Endothelial cell of umbilical vein (primary cell): ENCODE data around the gene SORCS3. TPM values are rescaled to one million over a fixed set of nuclear protein-coding genes. Genes with fewer than 3 reads are reported as not detected.

Experiments used
- BruUV-seq: library from RNA; stranded (reverse); fragments of 400-500 nt; replicated peaks from 2 replicates; lab custom pipeline; 2021; lab: Mats Ljungman, UMichigan
- CTCF ChIA-PET: fragments of 300-600, 350-600 bp; sonication (Branson Sonifier 250); formaldehyde crosslinking; loops from one replicate; lab custom pipeline; 2021; ENCODE audit warnings: antibody characterized with exemption, inconsistent platforms; lab: Charles Lee
- POLR2A ChIA-PET: fragments of 300-600, 350-600 bp; sonication (Branson Sonifier 250); formaldehyde crosslinking; loops from one replicate; lab custom pipeline; 2021; ENCODE audit warnings: antibody characterized with exemption, inconsistent platforms; lab: Charles Lee
- DNase-seq: peaks from one replicate; pipeline ENCODE4 v3.0.0-alpha.2; 2011; ENCODE audit warnings: low read depth, low spot score
- FAIRE-seq: peaks from 2 replicates; lab custom pipeline; 2011; peaks lifted over from hg19 to GRCh38; lab: Jason Lieb, UNC
- H2AFZ ChIP-seq: 2 replicates; pipeline ENCODE4 v1.6.0; 2012; ENCODE audit warnings: low read depth, low read length, control low read depth, inconsistent platforms
- H3K27ac ChIP-seq: 2 replicates; pipeline ENCODE4 v1.5.1; 2011; ENCODE audit warnings: low read depth, mild to moderate bottlenecking, control low read depth, low read length, moderate library complexity; ENCODE audit not compliant: insufficient read depth
- H3K27me3 ChIP-seq, 2 experiments: 2 replicates each; pipeline versions ENCODE4 v1.6.0 to v1.6.1; 2011; ENCODE audit warnings: low read length in 2 of 2, mixed read lengths in 1 of 2; ENCODE audit not compliant: control insufficient read depth in 2 of 2, insufficient read depth in 2 of 2
- H3K36me3 ChIP-seq, 2 experiments: 2 replicates in 1 of 2; 3 replicates in 1 of 2; pipeline ENCODE4 v1.5.1; 2011; ENCODE audit warnings: low read length in 2 of 2, mild to moderate bottlenecking in 1 of 2, moderate library complexity in 1 of 2; ENCODE audit not compliant: control insufficient read depth in 2 of 2, insufficient read depth in 2 of 2; ENCODE audit errors: extremely low read depth in 1 of 2
- H3K4me1 ChIP-seq: 3 replicates; pipeline ENCODE4 v1.5.1; 2011; ENCODE audit warnings: mild to moderate bottlenecking, low read length; ENCODE audit not compliant: control insufficient read depth, insufficient read depth; ENCODE audit errors: extremely low read depth
- H3K4me2 ChIP-seq: 2 replicates; pipeline ENCODE4 v1.6.1; 2011; ENCODE audit warnings: low read length, control low read depth, mixed read lengths; ENCODE audit not compliant: insufficient read depth
- H3K4me3 ChIP-seq, 3 experiments: fragments of 200-600 bp in 1 of 3; sonication (generic), shearing (Covaris generic) in 1 of 3; replicated peaks in 1 of 3; 2 replicates each; pipeline ENCODE4 v1.5.1; 2011 to 2016; ENCODE audit warnings: control low read depth in 3 of 3, low read length in 3 of 3, mild to moderate bottlenecking in 2 of 3, inconsistent platforms in 1 of 3, low read depth in 1 of 3, moderate library complexity in 1 of 3; ENCODE audit not compliant: insufficient read depth in 1 of 3
- H3K79me2 ChIP-seq: 2 replicates; pipeline ENCODE4 v1.6.0; 2012; ENCODE audit warnings: low read length, inconsistent platforms; ENCODE audit not compliant: control insufficient read depth, insufficient read depth
- H3K9ac ChIP-seq: replicated peaks from 2 replicates; pipeline ENCODE3; 2011; ENCODE audit warnings: low read length, control low read depth; ENCODE audit not compliant: insufficient read depth; ENCODE audit errors: extremely low read depth
- H3K9me1 ChIP-seq: replicated peaks from 3 replicates; pipeline ENCODE4 v1.6.0; 2011; ENCODE audit warnings: mild to moderate bottlenecking, low read length; ENCODE audit not compliant: control insufficient read depth, insufficient read depth; ENCODE audit errors: extremely low read depth
- H3K9me3 ChIP-seq: replicated peaks from 2 replicates; pipeline ENCODE4 v1.5.1; 2012; ENCODE audit warnings: low read length, inconsistent platforms; ENCODE audit not compliant: control insufficient read depth, insufficient read depth
- H4K20me1 ChIP-seq: replicated peaks from 2 replicates; pipeline ENCODE3; 2011; ENCODE audit warnings: mild to moderate bottlenecking, low read length; ENCODE audit not compliant: control insufficient read depth, insufficient read depth; ENCODE audit errors: extremely low read depth
- EZH2 ChIP-seq: IDR thresholded peaks from 2 replicates; pipeline ENCODE4 v1.6.1; 2012; ENCODE audit warnings: borderline replicate concordance, low read depth, mild to moderate bottlenecking, moderate library complexity, low read length, inconsistent platforms; ENCODE audit not compliant: severe bottlenecking
- FOS ChIP-seq: IDR thresholded peaks from 2 replicates; pipeline ENCODE4 v1.6.1; 2011; ENCODE audit warnings: mild to moderate bottlenecking, low read length, moderate library complexity, borderline replicate concordance; ENCODE audit not compliant: insufficient read depth
- GATA2 ChIP-seq: IDR thresholded peaks from 2 replicates; pipeline ENCODE4 v1.7.0; 2011; ENCODE audit warnings: low read depth, mild to moderate bottlenecking, moderate library complexity, mixed read lengths, low read length; ENCODE audit not compliant: insufficient read length, insufficient read depth
- JUN ChIP-seq: IDR thresholded peaks from 2 replicates; pipeline ENCODE4 v1.6.1; 2011; ENCODE audit warnings: borderline replicate concordance, low read depth; ENCODE audit not compliant: insufficient read length, insufficient read depth
- MYC ChIP-seq: IDR thresholded peaks from one replicate; pipeline ENCODE4 v1.6.1; 2011; ENCODE audit warnings: mild to moderate bottlenecking, low read depth, low read length
- POLR2A ChIP-seq: IDR thresholded peaks from 2 replicates; pipeline ENCODE4 v1.6.1; 2012; ENCODE audit warnings: low read depth, mild to moderate bottlenecking, control low read depth, low read length
- POLR2AphosphoS5 ChIP-seq: IDR thresholded peaks from 2 replicates; pipeline ENCODE4 v1.6.1; 2012; ENCODE audit warnings: low read depth, mild to moderate bottlenecking, control low read depth, low read length, moderate library complexity; ENCODE audit not compliant: insufficient read depth
- dilution Hi-C: fragments of 300-500 bp; cut with MboI; formaldehyde crosslinking; loops from one replicate; pipeline ENCODE4 v1.15.0; 2019; ENCODE audit warnings: low sequenced_read_pairs; ENCODE audit not compliant: extremely low pct_ligation_motif_present
- intact Hi-C: fragments of 100-400 bp; cut with micrococcal nuclease; formaldehyde crosslinking; loops from one replicate; pipeline ENCODE4 v1.10.0; 2022
- polyA plus RNA-seq, 4 experiments: library from polyadenylated mRNA; depleted of rRNA in 3 of 4; stranded (reverse) in 3 of 4; unstranded in 1 of 4; fragments of >200 nt; gene quantifications; 2 replicates each; pipeline versions ENCODE4 v1.2.1 to v1.2.3, GENCODE V29; 2011 to 2012; ENCODE audit warnings: missing spikeins in 1 of 4
- total RNA-seq: library from RNA; stranded (reverse); gene quantifications from 2 replicates; pipeline ENCODE4 v1.2.3, GENCODE V29; 2021
- TF ChIP-seq, protein P1 (sequence below): IDR thresholded peaks from 2 replicates; pipeline ENCODE4 v1.6.1; 2011; ENCODE audit not compliant: insufficient read depth, insufficient read length
- TF ChIP-seq, protein P2 (sequence below), 2 donors: IDR thresholded peaks; 1 replicate in 1 of 2; 2 replicates in 1 of 2; pipeline ENCODE4 v1.5.1; 2011; ENCODE audit warnings: low read length in 2 of 2, mild to moderate bottlenecking in 2 of 2, moderate library complexity in 2 of 2, control low read depth in 1 of 2, inconsistent platforms in 1 of 2, low read depth in 1 of 2; ENCODE audit not compliant: insufficient read depth in 1 of 2; ENCODE audit errors: extremely low read depth in 1 of 2

The SORCS3 gene
- total and polyA plus RNA-seq, 2 donors (not counting 3 experiments of a cell fraction or from before 2014, with no cell fraction given) = not detected

DNA sequence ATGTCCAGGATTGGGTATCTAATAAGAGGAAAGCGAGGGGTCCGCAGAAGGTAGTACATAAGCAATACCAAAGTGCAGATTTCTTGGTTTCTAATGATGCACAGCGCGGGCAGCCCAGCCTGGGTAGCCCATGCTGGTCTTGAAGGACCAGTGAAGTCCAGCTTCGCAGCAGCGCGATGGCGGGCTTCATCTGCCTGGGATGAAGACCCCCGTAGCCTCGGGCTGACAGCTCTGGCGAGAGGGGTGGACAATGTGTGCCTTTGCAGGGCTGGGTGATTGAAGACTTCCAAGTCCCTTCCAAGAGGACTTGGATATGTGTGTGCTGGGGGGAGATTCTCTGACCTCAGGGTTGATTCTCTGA, 2.2 kb downstream of the SORCS3 start:
- dilution Hi-C loops (no loop called here), intact Hi-C loops (no loop called here)
- Histone ChIP-seq H3K9me1 (no peaks in the 10 kb centered on the region), H3K36me3 (no peaks in the 10 kb centered on the region), H3K4me1 (no peaks in the 10 kb centered on the region), H3K9me3 (no peaks in the 10 kb centered on the region), H3K79me2 (no peaks in the 10 kb centered on the region), H3K27ac (no peak overlapping the region), H3K27me3 (peaks cover 21 to 35% of the 10 kb centered on the region in 2 experiments), H3K9ac (no peak overlapping the region), H3K4me2 (no peak overlapping the region), H4K20me1 (no peaks in the 10 kb centered on the region), H2AFZ (no peak overlapping the region), H3K4me3 (no peak overlapping the region)
- DNase-seq = no peak
- ChIA-PET POLR2A (no interaction called here), CTCF (no interaction called here)
- no TSS peak for BruUV-seq
- no peak for FAIRE-seq
- TF ChIP-seq GATA2 = no peak
- no peak for TF ChIP-seq MYC

DNA sequence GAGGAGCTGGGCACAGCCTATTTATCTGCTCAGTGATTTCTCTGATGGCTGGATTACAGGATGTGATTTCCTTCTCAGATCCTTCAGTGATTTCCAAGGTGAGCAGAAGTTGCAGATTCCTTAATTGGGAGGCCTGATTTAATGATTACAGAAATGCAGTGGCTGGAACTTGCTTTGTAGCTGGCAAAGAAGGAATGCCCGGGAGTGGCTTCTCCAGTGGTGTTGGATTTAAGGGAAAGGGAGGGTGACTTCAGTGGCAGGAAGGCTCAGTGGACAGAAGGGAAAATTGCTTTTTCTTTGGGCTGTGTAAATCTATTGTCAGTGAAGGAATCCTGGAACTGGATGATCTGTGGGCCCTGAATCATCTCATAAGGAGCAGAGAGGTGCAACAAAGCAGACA, 5.1 kb downstream of the SORCS3 start:
- no peaks in the 10 kb centered on the region for H3K4me1 ChIP-seq
- dilution Hi-C loops (no loop called here), intact Hi-C loops (no loop called here)
- no peak overlapping the region for H3K27ac ChIP-seq
- no peaks in the 10 kb centered on the region for H3K9me3 ChIP-seq
- no peak for DNase-seq
- H3K4me2 ChIP-seq = no peak overlapping the region
- H3K79me2 ChIP-seq = no peaks in the 10 kb centered on the region
- POLR2A ChIA-PET = no interaction called here
- no peak for FAIRE-seq
- H3K9ac ChIP-seq = no peak overlapping the region
- TF ChIP-seq POLR2AphosphoS5 = no peak
- TF ChIP-seq, protein P1, sequence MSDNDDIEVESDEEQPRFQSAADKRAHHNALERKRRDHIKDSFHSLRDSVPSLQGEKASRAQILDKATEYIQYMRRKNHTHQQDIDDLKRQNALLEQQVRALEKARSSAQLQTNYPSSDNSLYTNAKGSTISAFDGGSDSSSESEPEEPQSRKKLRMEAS = no peak
- TF ChIP-seq JUN = no peak
- TF ChIP-seq, protein P2, sequence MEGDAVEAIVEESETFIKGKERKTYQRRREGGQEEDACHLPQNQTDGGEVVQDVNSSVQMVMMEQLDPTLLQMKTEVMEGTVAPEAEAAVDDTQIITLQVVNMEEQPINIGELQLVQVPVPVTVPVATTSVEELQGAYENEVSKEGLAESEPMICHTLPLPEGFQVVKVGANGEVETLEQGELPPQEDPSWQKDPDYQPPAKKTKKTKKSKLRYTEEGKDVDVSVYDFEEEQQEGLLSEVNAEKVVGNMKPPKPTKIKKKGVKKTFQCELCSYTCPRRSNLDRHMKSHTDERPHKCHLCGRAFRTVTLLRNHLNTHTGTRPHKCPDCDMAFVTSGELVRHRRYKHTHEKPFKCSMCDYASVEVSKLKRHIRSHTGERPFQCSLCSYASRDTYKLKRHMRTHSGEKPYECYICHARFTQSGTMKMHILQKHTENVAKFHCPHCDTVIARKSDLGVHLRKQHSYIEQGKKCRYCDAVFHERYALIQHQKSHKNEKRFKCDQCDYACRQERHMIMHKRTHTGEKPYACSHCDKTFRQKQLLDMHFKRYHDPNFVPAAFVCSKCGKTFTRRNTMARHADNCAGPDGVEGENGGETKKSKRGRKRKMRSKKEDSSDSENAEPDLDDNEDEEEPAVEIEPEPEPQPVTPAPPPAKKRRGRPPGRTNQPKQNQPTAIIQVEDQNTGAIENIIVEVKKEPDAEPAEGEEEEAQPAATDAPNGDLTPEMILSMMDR (IDR thresholded peaks at IDR 0.05; ENCODE audit: extremely low read depth in 1 of 2, insufficient read depth in 1 of 2, low read depth in 1 of 2, low read length in 2 of 2) = no peak
- TF ChIP-seq FOS = no peak
- no peak for TF ChIP-seq POLR2A
- no peak for TF ChIP-seq MYC
- TF ChIP-seq GATA2 = no peak
- no peak for TF ChIP-seq EZH2
- H3K9me1 ChIP-seq = no peaks in the 10 kb centered on the region
- H3K36me3 ChIP-seq = no peaks in the 10 kb centered on the region
- CTCF ChIA-PET = no interaction called here
- peaks cover 10 to 14% of the 10 kb centered on the region in 2 experiments for H3K27me3 ChIP-seq
- no TSS peak for BruUV-seq
- H2AFZ ChIP-seq = no peak overlapping the region
- H3K4me3 ChIP-seq = no peak overlapping the region
- H4K20me1 ChIP-seq = no peaks in the 10 kb centered on the region
